Stromal cell of bone marrow (primary cell): ENCODE results near the gene ARSJ.

Experiments
- DNase-seq: peaks from one replicate; pipeline ENCODE4 v3.0.0-alpha.2; 2012; ENCODE audit warnings: low read depth

ARSJ gene

GRCh38 chr4:113899271-113900070 is 80.0 kb downstream of the ARSJ start:
- DNase-seq = no peak

- no peak for DNase-seq
Observed at GRCh38 chr4:113893546-113893945, 85.9 kb downstream of the ARSJ start.

GRCh38 chr4:113888006-113888405 is 91.4 kb downstream of the ARSJ start:
- DNase-seq = no peak

GRCh38 chr4:113885291-113885690 is 94.2 kb downstream of the ARSJ start:
- DNase-seq = no peak

GRCh38 chr4:113884655-113885054 is 94.8 kb downstream of the ARSJ start:
- no peak for DNase-seq

GRCh38 chr4:113882668-113883067 is 96.8 kb downstream of the ARSJ start:
- DNase-seq = peak; percentile 46

- no peak for DNase-seq
Observed at GRCh38 chr4:113881256-113881655, 98.2 kb downstream of the ARSJ start.

GRCh38 chr4:113880240-113881028 is 99.0 kb downstream of the ARSJ start:
- no peak for DNase-seq

- DNase-seq = no peak
Observed at GRCh38 chr4:113878668-113879067, 100.8 kb downstream of the ARSJ start.

- no peak for DNase-seq
Observed at GRCh38 chr4:113874480-113874879, 105.0 kb downstream of the ARSJ start.

- DNase-seq = no peak
Observed at GRCh38 chr4:113873508-113873907, 105.9 kb downstream of the ARSJ start.

- DNase-seq = no peak
Observed at GRCh38 chr4:113872426-113873260, 106.8 kb downstream of the ARSJ start.

- no peak for DNase-seq
Observed at GRCh38 chr4:113871080-113871479, 108.4 kb downstream of the ARSJ start.

- peak; percentile 36 for DNase-seq
Observed at GRCh38 chr4:113869743-113870375, 109.6 kb downstream of the ARSJ start.

GRCh38 chr4:113866611-113867010 is 112.8 kb downstream of the ARSJ start:
- DNase-seq = no peak

GRCh38 chr4:113858924-113859323 is 120.5 kb downstream of the ARSJ start:
- DNase-seq = no peak

GRCh38 chr4:113851816-113852215 is 127.6 kb downstream of the ARSJ start:
- DNase-seq = no peak
